Stimulated activated CD4-positive, alpha-beta T cell treated with anti-CD3 and anti-CD28 coated beads, TNF-alpha, amount 100 ng/mL, for 1 hour (primary cell): ENCODE data around the gene LRIT3.
"Not testable (repeated sequence)": the region's sequence is repeated elsewhere in the genome, so short reads cannot be mapped to it uniquely, and the experiment has no call there.

Experiments used
- DNase-seq, 3 donors: peaks; one replicate each; pipeline ENCODE4 v3.0.0-alpha.2; 2020; ENCODE audit warnings: low read depth in 3 of 3, low spot score in 1 of 3

LRIT3 gene

GRCh38 chr4:109846395-109847098 lies 1.4 kb upstream of the LRIT3 start:
- no peak for DNase-seq

GRCh38 chr4:109848501-109848900 lies 594 bp downstream of the LRIT3 start:
- no peak for DNase-seq

GRCh38 chr4:109850601-109851000 lies 2.7 kb downstream of the LRIT3 start:
- no peak for DNase-seq

- DNase-seq: not testable (repeated sequence)
Measured at GRCh38 chr4:109859426-109860300, 11.8 kb downstream of the LRIT3 start.

GRCh38 chr4:109861271-109861670 lies 13.4 kb downstream of the LRIT3 start:
- no peak for DNase-seq

- no peak for DNase-seq
Measured at GRCh38 chr4:109861916-109862511, 14.1 kb downstream of the LRIT3 start.

- DNase-seq: no peak
Measured at GRCh38 chr4:109864134-109864533, 16.2 kb downstream of the LRIT3 start.

GRCh38 chr4:109870061-109870460 lies 22.2 kb downstream of the LRIT3 start:
- no peak for DNase-seq

- DNase-seq: no peak
Measured at GRCh38 chr4:109872065-109872464, 24.2 kb downstream of the LRIT3 start.

- no peak for DNase-seq
Measured at GRCh38 chr4:109872950-109873656, 25.2 kb downstream of the LRIT3 start.

GRCh38 chr4:109873791-109874514 lies 26.0 kb downstream of the LRIT3 start:
- DNase-seq: no peak

- DNase-seq: no peak
Measured at GRCh38 chr4:109875106-109875505, 27.2 kb downstream of the LRIT3 start.

GRCh38 chr4:109875553-109875952 lies 27.6 kb downstream of the LRIT3 start:
- DNase-seq: not testable (repeated sequence)

- DNase-seq: no peak
Measured at GRCh38 chr4:109876634-109877265, 28.8 kb downstream of the LRIT3 start.

- no peak for DNase-seq
Measured at GRCh38 chr4:109877400-109877799, 29.5 kb downstream of the LRIT3 start.

- no peak for DNase-seq
Measured at GRCh38 chr4:109878355-109878754, 30.4 kb downstream of the LRIT3 start.

- no peak for DNase-seq
Measured at GRCh38 chr4:109879081-109879480, 31.2 kb downstream of the LRIT3 start.

- DNase-seq: no peak
Measured at GRCh38 chr4:109879636-109880314, 31.9 kb downstream of the LRIT3 start.

GRCh38 chr4:109886303-109886702 lies 38.4 kb downstream of the LRIT3 start:
- no peak for DNase-seq

GRCh38 chr4:109887071-109887470 lies 39.2 kb downstream of the LRIT3 start:
- no peak for DNase-seq
